Psoas muscle (tissue), 8 donors: Measurements from ENCODE around the gene MTM1. TPM values are rescaled to one million over a fixed set of nuclear protein-coding genes. Genes with fewer than 3 reads are reported as not detected.

Experiments
- ATAC-seq, 4 donors: fragments of 200-7000 bp; cut with Tn5 transposase; one replicate each; pipeline ENCODE4 v1.9.1; 2020; ENCODE audit warnings: moderate library complexity in 3 of 4, mild to moderate bottlenecking in 2 of 4
- DNase-seq, 2 donors: peaks; one replicate each; pipeline ENCODE4 v3.0.0-alpha.2; 2020
- H3K27ac ChIP-seq: fragments of 200-600 bp; one replicate; pipeline ENCODE4 v1.8.0; 2022
- H3K27me3 ChIP-seq, 3 donors: fragments of 200-600 bp in 1 of 3; one replicate each; pipeline versions ENCODE4 v1.6.1 to v1.8.0; 2013 to 2022; ENCODE audit warnings: low read length in 2 of 3, mild to moderate bottlenecking in 2 of 3, moderate library complexity in 1 of 3; ENCODE audit not compliant: insufficient read depth in 3 of 3
- H3K36me3 ChIP-seq, 2 donors: fragments of 200-600 bp in 1 of 2; one replicate each; pipeline versions ENCODE4 v1.6.1 to v1.8.0; 2013 to 2022; ENCODE audit warnings: low read depth in 1 of 2, mild to moderate bottlenecking in 1 of 2, moderate library complexity in 1 of 2; ENCODE audit not compliant: insufficient read depth in 1 of 2
- H3K4me1 ChIP-seq: fragments of 200-600 bp; one replicate; pipeline ENCODE4 v1.8.0; 2022
- H3K4me3 ChIP-seq: fragments of 200-600 bp; one replicate; pipeline ENCODE4 v1.8.0; 2022; ENCODE audit warnings: mild to moderate bottlenecking
- H3K9me3 ChIP-seq: fragments of 200-600 bp; one replicate; pipeline ENCODE4 v1.8.0; 2022
- CTCF ChIP-seq: fragments of 200-600 bp; IDR thresholded peaks from one replicate; pipeline ENCODE4 v1.8.0; 2022; ENCODE audit warnings: antibody characterized with exemption
- WGBS, 3 donors: extraction: QIAGEN DNeasy Blood & Tissue Kit; methylation state at CpG; one replicate each; pipeline versions ENCODE4 v1.1.6 to v1.1.7; 2013; 5-methylcytosine and 5-hydroxymethylcytosine counted together
- intact Hi-C, 2 donors: fragments of 100-400 bp; cut with DNase I; formaldehyde crosslinking; loops; one replicate each; pipeline versions ENCODE4 v1.11.0 to v1.14.2; 2022
- long read RNA-seq, 2 donors: library from polyadenylated mRNA; unstranded; transcript quantifications; one replicate each; pipeline ENCODE4 v2.0.0, GENCODE V29; 2021
- polyA plus RNA-seq, 3 donors: library from polyadenylated mRNA; stranded (reverse); fragments of 200-250 nt; gene quantifications; one replicate each; pipeline ENCODE4 v1.2.3, GENCODE V29; 2013
- total RNA-seq, 4 donors: library from RNA; stranded (reverse); fragmentation: NEBNext Ultra II Directional in 2 of 4; extraction: Animal tissue kit (Norgen Biotek cat#: 25700) in 2 of 4; gene quantifications; one replicate each; pipeline versions ENCODE4 v1.2.1 to v1.2.4, GENCODE V29; 2021 to 2023
- donor health status: healthy with polysubstance abuse.
- donor health status: DM: no; HTN: no; CAD: no; lungs with moderate emphysema.
- donor health status: Bipolar disorder and iron deficiency.
- donor health status: healthy.
- donor health status: DM: yes; HTN: yes; CAD: no.
- donor health status: DM: no; HTN: no; CAD: no.
- donor health status: DM: no; HTN: no; CAD: no.
- donor health status: DM: yes; HTN: yes; CAD: no.

The MTM1 gene
- total RNA-seq: 10 to 100 TPM in 3 of 4 donors, 1 to 10 TPM in 1; 9.6 to 17.4 (median 15.2) TPM
- polyA plus RNA-seq: 10 to 100 TPM in 1 of 3 donors, 1 to 10 TPM in 2; 4.9 to 15.2 (median 6.5) TPM
- long read RNA-seq, donor 1, transcript MTM1-203 (15 exons, 3,593 nt): major isoform, 11 of 14 reads
- long read RNA-seq, donor 1, partial matches to known transcripts: 1 of 14 reads
- long read RNA-seq, donor 1, other reads (novel, unspliced or antisense): 2 of 14 reads
- long read RNA-seq, donor 2, transcript MTM1-203 (15 exons, 3,593 nt): major isoform, 17 of 27 reads
- long read RNA-seq, donor 2, partial matches to known transcripts: 4 of 27 reads
- long read RNA-seq, donor 2, other reads (novel, unspliced or antisense): 6 of 27 reads

DNA sequence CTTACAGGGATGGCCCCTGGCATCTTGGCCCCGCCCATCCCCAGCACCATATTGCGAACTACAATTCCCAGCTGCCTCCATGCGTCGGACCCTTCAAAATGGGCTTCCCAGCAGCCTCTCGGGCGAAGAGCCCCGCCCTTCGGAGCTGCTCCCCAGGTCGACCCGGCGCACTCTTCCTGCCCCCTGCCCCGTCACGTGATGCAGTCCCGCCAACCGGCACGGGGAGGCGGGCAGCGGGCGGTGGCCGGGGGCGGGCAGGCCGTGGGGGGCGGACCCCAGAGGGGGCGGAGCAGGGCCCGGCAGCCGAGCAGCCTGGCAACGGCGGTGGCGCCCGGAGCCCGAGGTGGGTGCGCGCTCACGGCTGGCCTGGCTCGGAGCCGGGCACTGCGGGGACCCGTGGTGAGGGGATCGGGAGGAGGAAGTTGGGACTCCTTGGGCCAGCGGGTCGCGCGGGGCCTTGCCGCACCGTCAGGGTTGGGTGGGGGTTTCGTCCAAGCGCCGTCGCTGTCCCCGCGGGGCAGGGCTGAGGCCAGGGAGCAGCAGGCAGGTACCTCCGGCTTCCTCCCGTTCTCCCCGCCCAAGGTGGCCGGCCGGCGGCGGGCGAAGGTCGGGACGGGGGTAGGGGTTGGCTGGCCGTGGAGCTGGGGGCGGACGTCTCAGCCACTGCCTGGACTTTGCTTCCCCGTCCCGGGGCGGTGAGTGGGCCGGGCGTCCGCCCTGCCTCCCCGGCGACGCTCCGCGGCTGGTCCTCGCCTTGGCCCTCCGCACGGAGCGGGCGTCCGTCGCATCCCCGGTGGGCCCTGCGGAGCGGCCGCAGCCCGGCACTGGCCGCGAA, at the start of gene MTM1:
Gene MTM1 (plus strand): TSS at position 302 of the 835 bp plus-strand sequence. CDS start 23,994 bp downstream, outside the sequence.
- no peaks in the 10 kb centered on the region for H3K27me3 ChIP-seq
- intact Hi-C loops: no loop called here
- peak; percentile 93 to 97 for DNase-seq
- TF ChIP-seq CTCF: no peak
- H3K9me3 ChIP-seq: no peaks in the 10 kb centered on the region
- no peaks in the 10 kb centered on the region for H3K36me3 ChIP-seq
- peak within 1 kb of the TSS; percentile 77 for H3K27ac ChIP-seq
- 0 to 30% (median 0%) methylated on average over 7 to 83 of the region's 89 CpGs for WGBS, 3 donors
- ATAC-seq: peak; percentile 96 to 98 (median 97)
- H3K4me1 ChIP-seq: no peaks in the 10 kb centered on the region
- peak within 1 kb of the TSS; percentile 75 for H3K4me3 ChIP-seq

- DNase-seq (no peak), ATAC-seq (no peak)
- no peaks in the 10 kb centered on the region for H3K4me1 ChIP-seq
- WGBS, 3 donors: 53 to 86% (median 78%) methylated on average over 2 of the region's 2 CpGs
- H3K27ac ChIP-seq: no peak overlapping the region
- H3K36me3 ChIP-seq: no peaks in the 10 kb centered on the region
- no peak for TF ChIP-seq CTCF
- no peaks in the 10 kb centered on the region for H3K9me3 ChIP-seq
- intact Hi-C loops: no loop called here
- H3K4me3 ChIP-seq: no peak overlapping the region
- no peaks in the 10 kb centered on the region for H3K27me3 ChIP-seq
These were observed 45.9 kb upstream of the MTM1 start for GRCh38 chrX:150522494-150522893.

DNA sequence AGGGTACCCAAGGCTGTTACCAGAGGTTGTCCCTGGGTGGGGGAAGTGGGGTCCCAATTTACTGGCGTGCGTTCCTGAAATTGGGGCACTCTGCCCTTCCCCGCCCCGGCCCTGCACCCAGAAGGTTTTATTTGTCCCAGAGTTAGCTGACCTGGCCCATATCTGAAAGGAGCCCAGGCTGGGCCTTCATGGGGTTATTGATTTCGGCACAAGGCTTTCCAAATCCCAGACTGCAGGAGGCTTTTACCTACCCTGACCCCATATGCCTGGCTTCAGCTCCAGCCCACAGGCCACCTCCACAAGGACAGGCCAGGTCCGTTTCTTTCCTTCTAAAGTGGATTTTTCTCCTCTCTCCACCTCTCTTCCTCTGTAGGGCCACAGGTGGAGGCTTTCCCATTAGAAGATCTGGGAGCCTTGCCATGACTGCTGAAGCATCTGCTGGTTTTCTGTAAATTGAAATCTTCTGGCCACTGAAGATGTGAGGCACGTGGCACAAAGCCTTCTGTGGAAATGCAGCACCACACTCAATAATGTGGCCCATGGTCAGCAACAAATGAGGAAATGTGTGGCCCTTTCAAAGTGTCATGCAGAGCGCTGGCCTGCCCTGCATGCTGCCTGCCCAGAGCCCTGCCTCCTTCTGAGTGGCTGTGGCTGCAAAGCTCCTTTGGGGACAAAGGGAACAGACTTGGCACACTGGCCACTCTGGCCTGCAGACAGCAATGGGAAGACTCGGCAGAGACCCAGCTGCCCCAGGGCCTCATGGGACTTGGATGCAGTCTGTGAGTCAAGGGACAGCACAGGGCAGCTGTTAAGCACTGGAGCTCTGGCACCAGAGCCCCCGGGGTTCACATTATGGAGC, 43.1 kb upstream of the MTM1 start:
- no peaks in the 10 kb centered on the region for H3K36me3 ChIP-seq
- no peak overlapping the region for H3K4me3 ChIP-seq
- no peak for TF ChIP-seq CTCF
- ATAC-seq: peak; percentile 58 to 95 (median 76)
- peak in 1 of 2 donors; percentile 72 for DNase-seq
- H3K27ac ChIP-seq: no peak overlapping the region
- intact Hi-C loops: no loop called here
- H3K27me3 ChIP-seq: no peaks in the 10 kb centered on the region
- no peaks in the 10 kb centered on the region for H3K4me1 ChIP-seq
- WGBS, 3 donors: 55 to 70% (median 61%) methylated on average over 10 of the region's 10 CpGs
- H3K9me3 ChIP-seq: no peaks in the 10 kb centered on the region

DNA sequence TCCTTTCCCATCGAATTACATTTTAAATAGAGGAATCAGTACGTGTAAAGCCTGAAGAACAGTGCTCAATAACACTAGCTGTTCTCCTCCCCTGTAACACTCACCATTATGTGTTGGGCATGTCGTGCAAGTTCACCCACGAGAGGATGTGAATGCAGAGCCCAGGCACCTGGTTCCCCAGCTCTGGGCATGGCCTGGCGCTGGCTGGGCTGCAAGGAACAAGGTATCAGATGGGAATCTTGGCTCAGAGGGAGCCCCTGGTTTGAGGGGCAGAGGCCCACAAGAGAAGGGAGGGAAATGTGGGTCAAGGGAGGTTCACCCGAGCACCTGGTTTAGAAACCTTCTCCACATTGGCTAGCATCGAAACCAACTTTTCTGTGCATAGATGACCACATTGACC, 41.7 kb upstream of the MTM1 start:
- Histone ChIP-seq H3K36me3 (no peaks in the 10 kb centered on the region), H3K4me1 (no peaks in the 10 kb centered on the region), H3K27me3 (no peaks in the 10 kb centered on the region), H3K9me3 (no peaks in the 10 kb centered on the region), H3K4me3 (no peak overlapping the region), H3K27ac (no peak overlapping the region)
- 67 to 97% (median 81%) methylated on average over 7 of the region's 7 CpGs for WGBS, 3 donors
- TF ChIP-seq CTCF: no peak
- intact Hi-C loops: no loop called here
- DNase-seq: no peak
- no peak for ATAC-seq
